Inflammatory macrophage treated with lipopolysaccharide for 4 hours (primary cell): Measurements from ENCODE around the gene FRMD4A.
"Not testable (repeated sequence)": the region's sequence is repeated elsewhere in the genome, so short reads cannot be mapped to it uniquely, and the experiment has no call there.

ENCODE experiments used
- DNase-seq: peaks from one replicate; pipeline ENCODE4 v3.0.0-alpha.2; 2020

The FRMD4A gene

DNA sequence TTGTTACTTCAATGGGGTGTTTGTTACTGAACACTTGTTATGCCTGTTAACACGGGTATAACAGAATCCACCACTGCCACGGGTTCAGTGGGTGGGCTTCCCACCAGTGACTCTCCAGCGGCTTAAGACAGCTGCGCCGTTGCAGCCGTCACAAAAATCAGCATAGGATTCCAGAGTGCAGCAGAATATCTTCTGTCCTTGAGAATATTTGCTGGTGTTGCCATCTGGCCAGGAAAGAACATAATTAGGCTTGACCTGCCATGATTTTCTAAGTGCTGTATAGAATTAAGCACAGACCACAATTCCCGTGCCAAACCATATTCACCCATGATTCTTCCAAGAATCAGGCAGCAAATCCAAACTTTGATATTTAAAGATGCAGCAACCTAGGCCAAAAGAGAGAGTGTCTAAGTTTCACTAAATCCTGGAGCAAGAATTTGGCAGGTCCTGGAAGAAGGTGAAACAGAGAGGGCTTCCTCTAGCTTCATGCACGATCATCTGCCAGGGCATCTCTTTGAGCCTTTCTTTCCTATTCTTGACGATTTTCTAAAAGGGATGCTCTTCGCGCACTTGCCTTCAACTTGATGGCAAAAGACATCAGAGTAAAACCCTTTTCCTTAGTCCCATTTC, 95.0 kb downstream of the FRMD4A start:
- DNase-seq, result no peak

DNA sequence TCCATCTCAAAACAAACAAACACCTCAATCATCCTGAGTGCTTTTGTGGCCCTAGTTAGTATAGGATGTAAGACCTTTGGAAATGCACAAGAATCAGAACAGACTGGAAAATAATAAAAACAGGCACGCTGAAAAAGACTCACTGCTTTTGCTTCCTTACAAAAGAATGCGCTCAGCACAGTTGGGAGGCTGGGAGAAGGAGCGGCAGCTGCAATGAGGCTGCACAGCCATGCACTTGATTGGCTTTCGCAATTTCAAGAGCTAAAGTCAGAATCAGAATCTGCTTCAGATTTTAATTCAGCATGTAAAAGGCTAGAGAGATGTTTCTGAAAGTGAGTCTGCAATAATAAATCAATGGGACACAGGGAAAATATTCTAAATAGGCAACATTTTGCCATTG, 97.2 kb downstream of the FRMD4A start:
- DNase-seq, result no peak

DNA sequence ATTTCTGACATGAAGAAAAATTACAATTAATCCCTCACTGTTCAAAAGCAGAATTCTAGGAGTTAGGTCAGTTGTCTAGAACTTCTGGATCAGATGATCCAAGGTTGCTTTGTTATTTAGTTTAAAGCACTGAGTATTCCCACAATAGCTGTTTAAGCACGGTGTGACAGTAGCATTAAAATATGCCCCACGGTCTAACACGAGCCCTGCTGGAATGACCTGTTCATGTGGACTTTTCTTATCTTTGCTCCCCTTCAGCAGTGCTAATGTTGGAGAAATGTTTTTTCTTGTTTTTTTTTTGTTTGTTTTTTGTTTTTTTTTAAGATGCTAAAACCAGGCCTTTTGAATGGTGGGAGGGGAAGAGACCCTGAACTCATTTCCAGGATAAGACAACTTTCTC, 101.9 kb downstream of the FRMD4A start:
- DNase-seq, result not testable (repeated sequence)

DNA sequence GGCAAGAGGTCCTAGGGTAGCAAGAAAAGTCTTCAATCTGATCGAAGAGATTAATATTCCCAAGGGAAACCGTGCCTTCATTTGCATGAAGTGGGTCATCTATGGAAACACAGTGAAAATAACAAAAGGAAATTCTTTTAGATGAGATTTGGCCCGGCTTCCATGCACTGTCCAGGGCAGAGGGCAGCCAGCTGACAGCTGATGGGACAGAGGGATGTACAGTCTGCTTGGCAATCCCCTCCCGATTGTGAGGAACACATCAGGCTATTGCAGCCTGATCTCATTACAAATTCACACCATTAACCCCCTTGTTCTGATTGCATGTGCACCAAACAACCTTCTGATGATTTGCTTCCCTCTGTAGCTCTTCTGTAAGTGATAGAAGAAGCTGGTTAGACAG, 105.3 kb downstream of the FRMD4A start:
- no peak for DNase-seq

DNA sequence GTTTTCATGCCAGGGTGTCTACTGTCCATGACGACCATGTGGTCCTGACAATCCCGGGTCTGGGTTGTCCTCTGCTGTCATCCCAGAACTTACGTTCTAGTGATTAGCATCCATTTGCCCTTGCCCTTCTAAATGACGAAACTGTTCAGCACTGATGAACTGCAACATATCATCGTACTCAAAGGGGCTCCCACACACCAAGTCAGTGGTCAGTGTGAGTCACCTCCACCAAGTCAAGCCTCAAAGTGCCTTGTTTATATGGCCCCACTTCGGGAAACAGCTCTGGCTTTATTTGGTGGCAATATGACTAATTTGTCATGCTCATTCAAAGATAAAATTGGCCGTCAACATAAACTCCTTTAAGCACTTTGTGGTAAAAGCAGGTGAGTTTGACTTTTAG, 110.7 kb downstream of the FRMD4A start:
- no peak for DNase-seq

DNA sequence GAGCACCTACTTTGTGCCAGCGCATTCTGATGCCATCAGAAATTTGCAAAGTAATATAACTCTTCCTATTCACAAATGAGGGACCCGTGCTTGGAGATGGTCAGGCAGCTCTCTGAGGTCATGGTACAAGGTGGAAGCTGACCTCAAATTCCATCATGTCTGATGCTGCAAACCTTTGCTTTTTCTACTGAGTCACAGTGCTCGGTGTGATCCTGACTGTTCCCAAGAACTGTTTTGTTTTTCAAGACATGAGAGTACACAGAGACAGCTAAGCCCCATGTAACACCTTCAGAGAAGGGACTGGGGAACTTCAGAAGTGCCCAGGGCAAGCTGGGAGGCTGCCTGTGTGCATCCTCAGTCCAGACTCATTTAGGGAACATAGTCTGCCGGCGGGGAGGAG, 111.3 kb downstream of the FRMD4A start:
- DNase-seq, result no peak

DNA sequence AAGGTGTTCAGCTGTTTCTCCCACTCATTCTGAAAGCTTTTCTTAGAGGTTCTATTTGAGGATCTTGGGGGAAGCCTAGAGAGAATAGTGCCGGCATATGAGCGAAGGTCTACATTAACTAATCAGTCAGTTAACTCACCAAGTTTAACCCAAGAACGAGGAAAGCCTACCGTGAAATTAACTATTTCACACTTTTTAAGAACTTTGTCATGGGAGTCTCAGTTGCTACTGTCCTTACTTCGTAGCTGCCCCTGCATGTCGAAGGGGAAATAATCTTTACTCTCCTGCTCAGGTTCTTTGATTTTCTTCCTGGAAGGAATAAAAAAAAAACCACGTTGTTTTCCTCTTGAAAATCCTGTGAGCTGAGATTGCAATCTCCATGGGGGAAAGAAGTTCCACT, 115.1 kb downstream of the FRMD4A start:
- DNase-seq, result no peak

DNA sequence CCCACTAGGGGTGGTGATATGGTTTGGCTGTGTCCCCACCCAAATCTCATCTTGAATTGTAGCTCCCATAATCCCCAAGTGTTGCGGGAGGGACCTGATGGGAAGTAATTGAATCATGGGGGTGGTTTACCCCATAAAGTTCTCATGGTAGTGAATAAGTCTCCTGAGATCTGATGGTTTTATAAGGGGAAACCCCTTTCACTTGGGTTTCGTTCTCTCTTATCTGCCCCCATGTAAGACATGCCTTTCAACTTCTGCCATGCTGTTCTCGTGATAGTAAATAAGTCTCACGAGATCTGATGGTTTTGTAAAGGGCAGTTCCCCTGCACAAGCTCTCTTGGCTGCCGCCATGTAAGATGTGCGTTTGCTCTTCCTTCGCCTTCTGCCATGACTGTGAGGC, 117.0 kb downstream of the FRMD4A start:
- not testable (repeated sequence) for DNase-seq

DNA sequence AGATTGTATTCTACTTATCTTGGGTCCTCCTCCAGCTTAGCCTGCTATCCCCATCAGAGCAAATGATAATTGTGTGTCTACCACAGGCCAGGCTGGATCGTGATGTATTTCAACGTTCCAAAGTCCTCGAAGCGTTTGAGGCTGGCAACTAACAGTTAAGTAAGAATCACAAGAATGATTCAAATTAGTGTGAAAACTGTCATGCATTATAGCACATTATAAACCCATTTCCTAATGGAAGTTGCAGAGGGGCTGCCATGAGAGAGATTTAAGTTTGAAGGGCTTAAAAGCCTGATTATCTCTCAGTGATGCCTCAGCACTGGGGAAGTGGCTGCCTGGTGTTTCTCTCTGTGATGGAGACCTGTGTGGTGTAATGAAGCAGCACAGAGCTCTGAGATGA, 119.1 kb downstream of the FRMD4A start:
- no peak for DNase-seq

DNA sequence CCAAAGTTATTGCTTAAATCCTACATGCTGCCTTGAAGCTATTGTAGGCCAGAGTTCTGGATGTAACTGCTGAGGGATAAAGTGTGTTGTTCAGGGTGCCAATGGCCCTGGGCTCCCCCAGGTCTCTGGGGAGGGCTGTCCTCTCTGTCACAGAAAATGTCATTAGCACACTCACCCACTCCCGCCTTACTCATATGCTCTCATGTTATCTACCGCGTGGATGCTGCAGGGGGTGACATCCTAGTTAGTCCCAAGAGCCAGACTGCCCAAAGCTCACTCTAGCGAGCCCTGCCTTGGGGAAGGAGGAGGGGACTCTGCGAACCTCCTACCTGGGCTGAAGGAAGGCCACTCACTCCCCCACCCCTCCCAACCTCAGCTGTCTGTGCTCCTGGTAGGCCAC, 122.5 kb downstream of the FRMD4A start:
- no peak for DNase-seq

DNA sequence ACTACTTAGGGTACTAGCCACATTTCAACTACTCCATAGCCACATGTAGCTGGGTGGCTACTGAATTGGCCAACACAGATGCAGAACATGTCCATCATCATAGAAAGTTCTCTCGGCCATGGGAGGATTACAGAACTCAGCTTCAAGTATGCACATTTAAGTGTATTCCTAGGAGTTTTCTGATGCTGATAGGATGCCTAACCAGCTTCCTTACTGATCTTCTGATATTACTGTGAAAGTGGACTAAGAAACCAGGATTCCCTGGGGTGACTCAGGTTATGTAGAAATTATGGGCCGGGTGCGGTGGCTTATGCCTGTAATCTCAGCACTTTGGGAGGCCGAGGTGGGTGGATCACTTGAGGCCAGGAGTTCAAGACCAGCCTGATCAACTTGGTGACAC, 125.5 kb downstream of the FRMD4A start:
- DNase-seq, result no peak

DNA sequence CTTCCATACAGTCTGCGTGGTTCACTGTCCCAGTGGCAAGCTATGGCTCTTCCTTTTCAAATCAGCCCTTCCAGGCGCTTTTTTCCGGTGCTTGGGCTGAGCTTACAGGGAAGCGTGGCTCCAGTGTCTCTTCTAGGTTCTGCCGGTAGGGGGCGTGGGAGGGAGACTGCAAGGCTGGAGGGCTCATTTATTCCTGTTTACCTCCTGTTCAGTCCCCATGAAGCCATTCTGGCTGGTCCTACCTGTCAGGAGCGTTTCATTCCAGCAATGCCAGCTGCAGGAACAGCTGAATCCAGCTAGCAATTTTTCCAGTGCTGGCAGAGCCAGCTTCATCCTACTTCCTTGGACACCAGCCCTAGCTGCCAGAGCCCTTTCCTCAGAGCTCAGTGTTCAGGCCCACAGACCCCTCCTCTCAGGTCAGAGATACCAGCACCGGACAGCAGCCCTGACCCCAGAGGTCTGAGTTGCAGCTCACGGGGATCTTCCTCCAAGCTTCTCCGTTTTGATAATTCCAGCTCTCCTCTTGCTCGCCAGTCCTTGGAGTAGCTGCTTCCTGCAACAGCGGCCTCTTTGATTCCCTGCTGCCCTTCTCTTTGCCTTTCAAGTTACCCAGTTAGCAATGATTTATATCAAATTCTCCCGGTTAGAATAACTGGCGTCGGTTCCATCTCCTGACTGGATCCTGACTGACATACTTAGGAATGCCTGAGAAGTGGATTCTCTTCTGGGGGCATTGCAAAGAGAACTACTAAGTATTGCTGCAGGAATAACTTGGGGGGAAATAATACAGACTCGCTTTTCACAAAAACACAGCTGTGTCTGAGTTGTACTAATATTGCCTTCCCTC, 129.8 kb downstream of the FRMD4A start:
- no peak for DNase-seq

DNA sequence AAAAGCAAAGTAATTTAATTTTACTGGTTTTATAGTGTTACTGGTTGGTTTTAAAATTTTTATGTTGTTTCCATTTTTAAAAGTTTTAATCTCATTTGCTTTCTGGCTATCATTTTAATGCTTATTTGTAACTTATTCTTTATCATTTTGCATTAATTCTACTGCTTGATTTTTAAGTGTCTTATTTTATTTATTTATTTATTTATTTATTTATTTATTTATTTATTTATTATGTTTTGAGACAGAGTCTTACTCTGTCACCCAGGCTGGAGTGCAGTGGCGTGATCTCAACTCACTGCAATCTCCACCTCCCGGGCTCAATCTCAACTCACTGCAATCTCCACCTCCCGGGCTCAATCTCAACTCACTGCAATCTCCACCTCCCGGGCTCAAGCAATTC, 131.6 kb downstream of the FRMD4A start:
- not testable (repeated sequence) for DNase-seq

DNA sequence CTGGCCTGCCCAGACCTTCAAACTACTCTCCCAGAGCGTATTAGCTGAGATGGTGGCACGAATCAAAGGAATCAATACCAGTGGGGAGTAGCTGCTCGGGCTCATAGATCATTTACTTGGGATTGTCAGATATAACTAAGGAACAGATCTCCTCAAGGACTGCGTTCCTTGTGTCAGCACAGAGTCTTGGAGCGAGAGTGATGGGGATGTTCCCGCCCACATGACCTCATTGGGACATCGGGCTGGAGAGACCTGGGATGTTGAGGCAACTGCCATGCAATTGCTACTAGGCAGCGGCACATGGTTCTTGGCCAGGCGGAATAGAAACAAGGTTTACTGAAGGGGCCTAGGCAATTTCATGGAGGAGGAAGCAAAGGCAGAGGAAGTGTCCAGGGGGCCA, 132.6 kb downstream of the FRMD4A start:
- DNase-seq, result no peak

DNA sequence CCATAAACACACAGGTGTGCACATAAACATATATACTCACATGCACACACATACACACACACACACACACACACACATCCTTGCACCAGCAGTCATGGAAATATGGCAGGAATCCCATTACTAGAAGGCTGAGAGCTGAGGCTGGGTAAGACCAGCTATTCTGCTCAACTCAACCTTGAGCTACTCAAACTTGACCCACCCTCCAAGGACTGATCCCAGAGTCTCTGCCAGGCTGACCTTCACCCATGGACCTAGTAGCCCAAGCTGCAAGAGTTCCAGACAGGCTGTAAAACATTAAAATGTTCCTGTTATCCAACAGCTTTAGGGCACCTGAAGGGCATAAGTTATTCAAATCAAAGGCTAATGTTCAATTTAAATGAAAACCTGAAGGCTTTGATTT, 134.6 kb downstream of the FRMD4A start:
- DNase-seq, result no peak

DNA sequence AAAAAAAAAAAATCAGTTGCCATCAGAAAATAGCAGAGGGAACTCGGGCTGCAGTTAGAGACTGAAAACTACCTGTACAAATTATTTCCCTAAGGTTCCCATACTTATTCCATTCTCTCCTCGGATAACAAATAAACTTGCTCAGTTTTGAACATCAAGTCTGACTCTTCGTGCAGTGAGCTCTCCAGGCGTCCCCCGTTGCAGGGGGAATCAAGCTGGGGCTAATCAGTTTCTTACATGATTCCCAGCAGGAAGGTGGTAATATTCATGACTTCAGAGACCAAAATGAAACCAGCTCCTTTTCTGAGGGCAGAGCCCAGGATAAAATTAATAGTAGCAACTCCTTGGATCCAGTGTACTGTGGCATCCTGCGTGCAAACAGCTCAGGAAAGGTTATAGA, 135.3 kb downstream of the FRMD4A start:
- DNase-seq, result no peak

DNA sequence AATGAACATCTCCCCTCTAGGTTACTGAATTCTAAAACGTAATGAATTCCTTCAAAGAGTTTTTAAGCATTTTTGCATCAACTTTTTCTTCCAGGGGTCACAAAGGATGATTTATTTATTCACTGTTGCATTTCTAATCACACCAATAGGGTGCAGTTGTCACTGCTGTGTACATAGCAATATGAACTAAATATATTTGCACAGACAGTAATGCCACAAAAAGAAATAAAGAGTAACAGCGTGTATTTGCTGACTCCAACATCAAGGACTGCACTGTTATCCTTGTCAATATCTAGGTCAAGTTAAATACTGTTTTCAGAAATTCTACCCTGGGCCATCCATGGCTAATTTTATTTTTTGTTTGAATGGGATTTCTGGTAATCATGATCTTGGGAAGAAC, 138.0 kb downstream of the FRMD4A start:
- no peak for DNase-seq

DNA sequence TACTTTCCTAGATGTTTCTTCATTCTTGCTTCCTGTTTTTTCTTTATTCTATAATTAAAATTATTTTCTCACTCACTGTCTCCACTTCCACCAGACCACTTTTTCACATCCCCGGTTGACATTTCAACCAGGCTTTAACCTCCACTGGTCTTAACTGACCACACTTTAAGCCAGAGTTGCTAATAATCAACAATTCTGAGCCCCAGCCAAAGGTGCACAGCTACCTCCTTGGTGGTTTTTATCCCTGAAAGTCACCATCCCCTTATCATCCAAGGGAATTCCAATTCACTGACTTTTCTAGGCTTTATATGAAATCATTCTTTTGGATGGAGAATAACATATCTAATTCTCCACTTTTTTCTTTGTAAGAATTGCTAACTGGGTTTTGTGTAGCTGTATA, 138.9 kb downstream of the FRMD4A start:
- no peak for DNase-seq

DNA sequence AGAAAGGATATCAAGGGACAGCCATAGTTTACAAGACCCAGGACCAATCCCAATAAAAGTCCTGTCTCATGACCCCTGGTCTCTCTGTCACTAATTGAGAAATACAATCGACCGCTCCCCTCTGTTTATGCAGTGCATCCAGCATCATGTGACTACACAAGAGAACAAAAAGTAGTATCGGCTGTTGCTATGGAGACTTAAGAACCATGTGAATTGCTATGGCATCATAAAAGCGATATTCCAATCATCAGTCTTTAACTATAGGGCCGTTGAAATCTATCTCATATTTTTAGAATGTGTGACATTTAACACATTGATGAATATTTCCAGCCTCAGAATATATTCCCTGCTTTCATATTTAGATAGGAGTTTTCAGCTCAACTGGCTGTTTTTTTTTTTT, 139.3 kb downstream of the FRMD4A start:
- no peak for DNase-seq

DNA sequence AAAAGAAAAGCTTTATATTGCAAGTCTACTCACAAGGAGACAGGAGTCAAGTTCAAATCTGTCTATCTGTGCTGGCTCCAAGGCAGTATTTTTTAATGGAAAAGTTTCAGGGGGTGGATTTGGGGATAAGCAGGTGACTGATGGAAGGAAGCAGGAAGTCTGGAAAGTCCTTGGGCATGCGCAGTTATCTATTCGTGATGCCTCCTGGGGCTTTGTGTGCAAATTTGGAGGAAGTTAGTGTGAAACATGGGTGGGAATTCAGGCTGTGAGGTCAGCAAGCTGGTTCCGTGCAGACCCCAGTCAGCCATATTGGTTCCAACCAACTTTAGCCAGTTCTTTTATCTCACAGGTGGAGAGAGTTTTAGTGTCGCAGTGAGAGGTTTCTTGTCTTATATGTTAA, 140.0 kb downstream of the FRMD4A start:
- DNase-seq, result no peak

DNA sequence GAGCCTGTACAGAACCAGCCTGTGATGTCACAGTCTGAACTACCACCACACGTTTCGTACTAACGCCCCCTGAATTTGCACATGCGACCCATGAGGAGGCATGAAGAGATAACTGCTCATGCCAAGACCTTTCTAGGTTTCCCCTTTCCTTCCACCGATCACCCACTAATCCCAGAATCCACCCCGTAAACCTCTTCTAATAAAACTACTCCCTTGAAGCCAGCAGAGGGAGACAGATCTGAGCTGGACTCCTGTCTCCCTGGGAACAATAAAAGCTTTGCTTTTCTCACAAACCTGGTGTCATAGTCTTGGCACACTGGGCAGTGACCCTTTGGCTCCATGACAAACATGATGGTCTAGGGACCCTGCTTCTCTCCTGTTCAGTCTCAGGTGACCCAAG, 144.5 kb downstream of the FRMD4A start:
- peak; percentile 8 for DNase-seq

DNA sequence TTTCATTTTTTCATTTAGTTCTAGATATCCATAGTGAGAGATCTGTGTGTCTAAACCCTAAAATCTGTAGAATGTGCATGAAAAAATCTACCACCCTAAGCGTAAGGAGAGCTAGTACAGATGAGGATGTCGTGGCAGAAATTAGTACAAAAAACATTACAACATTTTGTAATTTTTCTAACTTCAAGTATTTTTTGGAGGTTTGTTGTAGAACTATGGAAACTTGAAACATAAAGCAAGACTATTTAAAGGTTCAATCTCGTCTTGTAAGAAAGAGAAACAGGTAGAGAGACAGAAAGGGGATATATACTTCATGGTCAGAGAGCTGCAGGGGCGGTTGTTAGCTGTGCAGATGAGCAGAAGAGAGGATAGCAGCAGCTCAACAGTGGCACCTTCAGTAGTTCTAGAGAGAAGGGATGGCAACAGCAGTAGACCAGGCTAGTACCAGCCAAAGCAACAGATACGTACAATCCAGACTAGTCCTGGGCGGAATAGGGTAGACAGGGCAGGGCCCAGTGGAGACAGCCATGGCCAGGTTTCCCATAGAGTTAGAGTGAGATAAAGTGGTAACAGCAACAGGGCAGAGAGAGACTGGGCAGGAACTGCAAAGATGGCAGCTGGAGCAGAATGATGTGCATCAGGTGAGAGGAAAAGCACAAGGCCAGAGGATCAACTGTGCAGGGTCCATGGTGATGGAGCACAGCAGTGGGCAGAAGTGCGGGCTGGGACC, 145.2 kb downstream of the FRMD4A start:
- DNase-seq, result peak; percentile 83

DNA sequence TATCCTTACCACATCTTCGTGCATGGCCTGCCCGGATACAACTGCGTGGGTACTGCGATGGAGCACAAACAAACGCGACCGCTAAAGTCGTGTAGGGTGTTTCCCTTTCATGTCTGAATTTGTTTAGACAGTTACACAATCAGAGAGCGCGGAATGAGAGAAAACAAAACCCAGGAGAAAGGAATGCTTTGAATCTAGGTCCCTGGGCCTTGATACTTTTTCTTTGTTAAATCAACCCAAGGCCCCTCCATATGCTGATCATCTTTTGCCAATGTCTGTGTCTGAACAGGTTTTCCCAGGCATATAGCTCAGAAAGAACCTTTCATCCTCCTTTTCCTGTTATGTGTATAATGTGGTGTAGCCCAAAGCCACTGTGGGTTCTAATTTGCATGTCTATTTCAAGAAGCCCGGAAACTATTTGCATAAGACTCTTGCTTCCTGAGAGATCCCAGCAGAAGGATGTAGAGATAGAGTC, 145.8 kb downstream of the FRMD4A start:
- DNase-seq, result peak; percentile 84

DNA sequence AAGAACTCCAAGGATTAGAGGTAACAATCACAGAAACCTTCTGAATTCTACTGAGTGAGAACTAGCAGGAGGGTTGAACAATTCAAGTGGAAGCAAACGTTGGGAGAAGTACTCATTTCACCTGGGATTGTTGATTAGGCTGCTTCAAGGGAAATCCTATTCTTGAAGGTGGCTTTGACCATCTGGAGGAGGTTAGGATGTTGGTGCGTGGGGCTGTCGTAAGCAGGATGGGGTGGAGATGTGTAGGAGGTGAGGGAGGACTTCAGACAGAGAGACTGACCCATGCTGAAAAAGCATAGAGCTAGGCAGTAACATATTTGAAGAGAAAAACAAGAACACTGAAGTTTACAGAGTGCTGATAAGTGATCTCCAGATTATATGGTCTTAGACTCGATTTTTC, 147.9 kb downstream of the FRMD4A start:
- no peak for DNase-seq
